ENCODE measurements around the gene CAMTA1.

The CAMTA1 gene

DNA sequence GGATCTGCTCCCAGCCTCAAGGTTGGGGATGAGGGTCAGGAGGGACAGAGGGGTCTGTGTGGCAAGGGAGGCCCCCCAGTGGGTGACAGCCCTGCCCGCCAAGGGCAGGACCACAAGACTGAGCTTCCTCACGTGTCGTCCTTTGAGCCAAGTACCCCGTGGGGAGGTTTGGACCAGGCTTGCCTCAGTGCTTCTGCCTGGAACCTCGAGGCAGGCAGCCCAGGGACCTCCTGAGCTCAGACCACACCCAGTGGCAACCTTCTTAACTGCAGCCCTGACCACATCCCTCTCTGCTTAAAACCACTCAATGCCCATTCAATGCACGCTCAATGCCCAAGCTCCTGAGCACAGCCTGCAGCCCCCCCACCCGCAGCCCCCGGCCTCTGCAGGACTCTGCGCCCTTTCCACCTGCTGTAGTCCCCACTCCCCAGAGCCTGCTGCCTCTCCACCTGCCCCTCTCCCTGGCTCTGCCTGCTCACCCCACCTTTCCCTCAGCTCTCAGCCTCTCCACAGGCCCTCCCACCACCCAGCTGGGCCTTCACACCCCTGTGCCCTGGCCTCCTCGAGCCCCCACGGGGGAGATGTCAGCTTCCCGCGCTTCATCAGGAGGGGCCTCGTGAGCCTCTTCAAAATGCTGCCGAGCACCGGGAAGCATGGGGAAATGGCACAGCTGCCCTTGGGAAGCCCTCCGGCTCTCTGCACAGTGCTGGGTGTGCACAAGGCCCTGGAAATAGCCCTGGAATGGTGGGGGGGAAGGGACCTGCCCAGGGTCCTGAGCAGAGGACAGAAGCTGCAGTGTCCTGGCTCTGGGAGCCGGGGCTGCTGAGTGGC lies 856.5 kb downstream of the CAMTA1 start:
- DNase-seq, result no peak

DNA sequence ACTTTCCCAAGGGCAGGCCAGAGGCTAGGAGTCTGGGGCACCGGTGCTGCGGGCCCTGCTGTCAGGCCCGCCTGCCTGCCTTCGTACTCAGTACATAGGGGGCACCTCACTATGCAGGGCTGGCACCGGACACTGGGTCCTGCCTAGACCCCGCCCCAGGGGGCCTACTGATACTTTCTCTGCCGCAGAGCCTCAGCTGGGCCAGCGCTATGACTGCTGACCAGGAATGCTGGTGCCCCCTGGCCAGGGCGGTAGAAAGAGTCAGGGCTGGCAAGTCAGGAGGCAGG lies 857.1 kb downstream of the CAMTA1 start:
- DNase-seq, result no peak

DNA sequence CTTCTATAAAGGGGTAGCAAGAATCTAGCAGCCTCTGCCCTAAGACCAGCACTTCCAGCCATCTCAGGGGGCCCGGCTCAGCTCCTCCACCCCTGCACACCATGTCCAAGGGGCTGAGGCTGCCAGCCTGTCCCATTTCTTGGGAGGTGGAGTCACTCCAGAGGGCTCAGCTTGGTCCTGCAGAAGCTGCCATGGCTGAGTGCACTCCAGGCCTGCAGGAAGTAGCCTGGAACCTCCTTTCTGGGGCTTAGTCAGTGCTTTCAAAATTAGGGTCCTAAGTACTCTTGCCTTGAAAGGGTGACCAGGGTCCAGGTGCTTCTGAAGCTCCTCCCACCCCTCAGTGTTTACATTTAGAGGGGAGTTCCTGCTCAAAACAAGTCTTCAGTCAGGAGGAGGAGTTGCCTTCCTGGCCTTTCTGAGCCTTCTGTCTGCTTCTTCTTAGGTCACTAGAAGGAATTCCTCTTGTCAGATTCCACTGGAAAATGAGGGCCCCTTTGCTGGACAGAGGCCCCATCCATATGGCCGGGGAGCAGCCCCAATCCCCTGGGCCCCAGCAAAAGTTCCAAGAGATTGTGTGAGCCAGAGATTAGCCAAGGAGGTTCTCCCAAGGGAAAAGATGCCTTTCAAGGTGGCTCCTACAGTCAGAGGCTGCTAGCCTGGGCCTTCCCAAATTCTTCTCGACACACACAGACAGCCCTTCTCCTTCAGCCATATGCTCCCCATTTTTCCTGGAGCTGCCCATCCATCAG lies 857.7 kb downstream of the CAMTA1 start:
- no peak for DNase-seq

DNA sequence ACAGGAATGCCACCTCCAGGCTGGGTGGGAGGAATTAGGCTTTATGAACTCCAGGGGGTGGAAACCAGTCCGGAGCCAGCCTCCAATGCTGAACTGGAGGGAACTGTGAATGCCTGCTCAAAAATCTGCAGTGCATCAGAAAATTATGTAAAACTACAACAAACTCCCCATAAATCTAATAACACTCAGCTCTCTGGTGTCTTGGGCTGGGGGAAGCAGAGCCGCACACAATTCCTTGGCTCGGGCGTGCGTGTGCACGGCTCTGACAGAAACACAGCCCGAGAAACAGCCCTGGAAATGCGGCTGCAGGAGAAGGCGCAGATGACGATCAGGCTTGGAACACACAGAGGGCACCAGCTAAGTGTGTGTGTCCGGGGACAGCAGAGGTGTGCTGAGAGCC lies 858.3 kb downstream of the CAMTA1 start:
- DNase-seq, result no peak

DNA sequence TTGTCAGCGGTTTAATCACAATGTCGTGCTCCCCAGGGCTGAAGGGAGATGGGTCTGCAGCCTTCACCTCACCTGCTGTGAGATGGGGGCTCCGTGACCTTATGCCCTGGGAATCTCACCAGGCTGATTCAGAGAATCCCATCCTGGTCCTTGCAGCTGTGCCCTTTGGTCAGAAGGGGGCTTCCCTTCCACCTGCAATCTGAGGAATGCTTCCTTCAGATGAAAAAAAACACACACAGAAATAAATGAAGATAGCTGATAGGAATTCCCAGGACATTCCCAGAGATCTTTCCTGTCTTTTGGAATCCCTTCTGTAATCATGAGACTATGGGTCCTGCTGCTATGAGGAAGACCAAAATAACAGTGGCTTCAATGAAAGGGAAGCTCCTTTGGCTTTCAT lies 858.8 kb downstream of the CAMTA1 start:
- DNase-seq, result no peak

DNA sequence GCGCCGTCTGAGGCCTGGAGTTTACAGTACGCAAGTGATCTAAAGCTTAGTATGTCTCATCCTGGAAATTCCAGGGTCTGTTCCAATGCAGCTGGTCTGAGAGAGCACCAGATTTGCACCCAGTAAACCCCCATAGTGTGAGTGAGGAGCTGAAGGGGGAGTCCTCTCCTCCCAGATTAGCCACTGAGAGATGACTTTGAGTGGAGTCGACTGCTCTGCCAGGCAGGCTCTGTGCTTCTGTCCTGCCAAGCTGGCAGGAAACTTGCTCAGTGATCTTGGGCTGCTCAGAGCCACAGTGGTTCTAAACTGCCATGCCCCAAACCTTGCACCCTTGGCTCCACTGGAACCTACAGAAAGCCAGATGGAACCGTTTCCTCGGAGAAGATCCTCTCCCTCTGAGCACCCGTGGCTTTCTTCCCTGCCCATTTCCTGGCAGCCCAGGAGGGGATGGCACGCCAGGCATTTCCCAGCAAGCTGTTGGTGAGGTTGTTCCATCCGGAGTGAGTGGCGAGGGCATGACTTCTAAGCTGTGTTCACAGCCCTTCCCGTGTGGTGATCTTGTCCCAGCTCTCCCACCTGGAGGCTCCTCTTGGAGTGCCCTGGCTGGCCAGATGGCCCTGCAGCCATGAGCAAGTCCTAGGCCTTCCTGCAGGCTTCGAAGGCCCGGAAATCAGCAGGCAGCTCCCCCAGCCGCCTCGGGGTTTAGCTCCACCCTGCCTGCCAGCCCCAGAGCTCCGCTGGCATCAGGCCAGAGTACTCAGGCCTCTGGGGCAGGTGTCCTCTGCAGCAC lies 859.9 kb downstream of the CAMTA1 start:
- DNase-seq, result no peak

DNA sequence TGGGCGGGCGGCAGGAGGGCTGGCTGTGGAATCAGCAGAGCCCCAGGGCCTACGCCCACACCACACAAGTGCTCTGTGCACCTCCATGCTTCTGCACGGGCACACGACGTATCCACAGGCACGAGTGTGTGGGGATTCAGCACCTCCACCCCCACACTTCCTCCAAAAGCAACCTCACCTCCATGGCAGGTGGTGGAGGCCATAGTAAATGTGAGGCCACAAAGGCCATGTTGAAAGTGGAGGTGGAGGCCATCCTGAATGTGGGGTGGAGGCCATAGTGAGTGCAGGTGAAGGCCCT lies 860.4 kb downstream of the CAMTA1 start:
- DNase-seq, result no peak

DNA sequence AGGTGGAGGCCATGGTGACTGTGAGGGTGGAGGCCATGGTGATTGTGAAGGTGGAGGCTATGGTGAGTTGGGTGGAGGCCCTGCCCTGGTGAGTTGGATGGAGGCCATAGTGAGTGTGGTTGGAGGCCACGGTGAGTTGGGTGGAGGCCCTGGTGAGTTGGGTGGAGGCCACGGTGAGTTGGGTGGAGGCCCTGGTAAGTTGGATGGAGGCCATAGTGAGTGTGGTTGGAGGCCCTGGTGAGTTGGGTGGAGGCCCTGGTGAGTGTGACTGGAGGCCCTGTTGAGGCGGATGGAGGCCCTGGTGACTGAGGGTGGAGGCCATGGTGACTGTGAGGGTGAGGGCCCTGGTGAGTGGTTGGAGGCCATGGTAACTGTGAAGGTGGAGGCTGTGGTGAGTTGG lies 860.9 kb downstream of the CAMTA1 start:
- no peak for DNase-seq

DNA sequence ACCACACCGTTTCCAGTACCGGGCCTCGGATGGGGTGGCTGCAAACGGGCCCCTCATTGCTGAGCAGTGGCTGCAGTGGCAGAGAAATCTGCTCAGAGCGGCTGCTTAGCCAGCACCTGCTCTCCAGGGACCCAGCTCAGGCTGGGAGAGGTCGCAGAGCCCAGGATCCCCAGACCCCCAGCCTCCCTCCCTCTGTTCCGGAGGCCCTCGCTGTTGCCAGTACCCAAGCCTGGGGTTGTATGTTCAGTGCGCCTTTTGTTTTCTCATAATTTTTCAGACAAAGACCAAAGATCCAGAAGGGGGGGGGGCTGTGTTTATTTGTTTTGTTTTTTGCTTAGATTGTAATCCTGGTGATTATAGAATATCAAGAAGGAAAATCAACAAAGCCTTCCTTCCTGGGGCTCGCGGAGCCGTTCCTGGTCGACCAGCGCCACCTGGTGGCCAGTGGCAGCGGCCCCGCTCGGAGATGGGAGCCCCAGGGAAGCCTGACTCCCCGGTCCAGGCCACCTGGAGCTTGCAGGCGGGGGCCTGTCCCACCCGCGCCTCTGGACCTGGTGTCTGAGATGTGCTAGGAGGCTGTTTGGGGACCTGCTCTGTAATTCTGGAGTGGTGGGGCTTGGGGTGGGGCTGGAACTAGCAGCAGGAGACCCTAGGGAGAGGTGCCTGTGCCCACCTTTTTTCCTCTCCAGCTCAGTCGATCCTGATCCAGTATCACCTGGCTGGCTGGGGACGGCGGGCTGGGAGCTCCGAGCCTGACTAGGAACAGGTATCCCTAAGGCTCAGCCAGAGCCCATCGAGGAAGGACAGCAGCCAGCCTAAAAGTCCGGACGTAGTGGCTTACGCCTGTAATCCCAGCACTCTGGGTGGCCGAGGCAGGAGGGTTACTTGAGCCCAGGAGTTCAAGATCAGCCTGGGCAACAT lies 862.0 kb downstream of the CAMTA1 start:
- peak; percentile 79 for DNase-seq

DNA sequence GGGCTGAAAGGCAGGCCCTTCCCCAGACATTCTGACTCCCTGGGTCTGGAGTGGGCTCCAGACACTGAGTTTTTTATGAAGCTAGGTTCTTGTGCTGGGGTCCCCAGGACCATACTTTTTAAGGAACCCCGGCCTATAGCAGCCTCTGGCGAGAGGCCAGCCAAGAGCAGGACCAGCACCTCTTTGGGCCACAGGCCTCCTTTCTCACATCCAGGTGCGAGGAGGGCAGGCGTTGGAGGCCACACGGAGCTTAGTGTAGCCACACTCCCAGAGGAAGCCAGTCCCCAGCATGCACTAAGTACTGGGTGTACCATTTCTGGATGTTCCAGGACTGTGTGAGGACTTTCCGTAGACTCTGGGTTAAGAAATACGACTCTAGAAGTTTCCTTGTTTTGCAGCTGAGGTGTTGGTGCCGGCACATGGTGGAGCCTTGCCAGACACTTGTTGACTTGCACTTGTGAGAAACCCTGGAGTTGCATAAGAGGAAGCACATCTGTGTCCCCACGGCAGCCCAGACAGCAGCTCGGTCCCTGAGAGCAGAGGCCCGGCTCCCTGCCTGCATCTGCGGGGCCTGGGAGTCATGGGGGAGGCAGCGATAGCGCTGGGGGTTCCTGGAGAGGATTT lies 863.6 kb downstream of the CAMTA1 start:
- no peak for DNase-seq

DNA sequence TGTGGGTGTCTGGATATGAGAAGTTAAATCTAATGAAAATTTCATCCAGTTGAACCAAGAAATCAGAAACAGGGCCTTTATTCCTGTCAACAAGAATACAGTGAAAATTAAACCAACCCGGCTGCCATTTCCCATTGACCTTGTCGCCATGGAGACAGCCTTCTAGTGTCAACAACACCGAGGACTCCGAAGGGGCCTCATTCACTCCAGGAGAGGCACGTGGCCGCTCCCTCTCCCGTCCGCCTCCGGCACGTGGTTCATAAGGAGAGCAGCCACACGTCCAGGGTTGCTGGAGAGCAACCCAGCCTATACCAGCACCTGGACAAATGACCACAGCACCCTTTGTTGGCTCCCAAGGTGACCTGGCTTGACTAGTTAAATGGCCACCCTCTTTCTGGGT lies 865.5 kb downstream of the CAMTA1 start:
- DNase-seq, result no peak

DNA sequence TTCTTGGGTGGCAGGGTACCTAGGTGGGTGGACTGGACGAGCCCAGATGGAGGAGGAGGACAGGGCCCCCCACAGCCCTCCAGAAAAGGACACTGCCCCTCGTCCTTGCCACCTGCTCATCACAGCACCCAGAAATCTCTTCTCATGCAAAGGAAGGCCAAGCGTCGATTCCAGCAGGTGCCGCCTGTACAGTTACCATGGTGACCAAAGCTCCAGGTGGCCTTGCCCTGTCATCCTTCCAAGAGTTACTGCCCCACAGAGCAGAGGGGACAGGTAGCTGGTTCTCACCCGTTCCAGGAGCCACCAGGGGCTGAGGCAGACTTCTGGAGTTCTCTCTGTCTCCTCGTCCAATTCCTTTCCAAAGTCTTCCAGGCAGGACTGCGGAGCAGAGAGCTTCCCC lies 865.9 kb downstream of the CAMTA1 start:
- DNase-seq, result no peak

DNA sequence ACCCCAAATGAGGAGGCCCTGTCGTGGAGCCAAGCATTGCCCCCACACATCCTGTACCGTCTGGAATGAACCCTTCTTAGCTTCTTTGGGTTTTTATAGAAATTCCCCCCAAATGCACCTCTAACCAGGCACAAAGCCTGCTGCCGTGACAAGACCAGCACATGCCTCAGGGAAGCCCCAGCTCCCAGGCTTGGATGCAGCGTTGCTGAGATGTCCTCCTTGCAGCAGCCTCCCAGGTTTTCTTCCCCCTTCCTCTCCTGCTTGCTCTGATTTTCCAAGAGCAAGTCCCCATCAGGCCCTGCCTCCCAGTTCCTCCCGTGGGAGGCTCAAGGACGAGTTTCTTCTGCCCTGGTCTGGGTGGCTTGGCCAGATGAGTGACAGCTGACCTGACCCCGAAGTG lies 866.8 kb downstream of the CAMTA1 start:
- no peak for DNase-seq

DNA sequence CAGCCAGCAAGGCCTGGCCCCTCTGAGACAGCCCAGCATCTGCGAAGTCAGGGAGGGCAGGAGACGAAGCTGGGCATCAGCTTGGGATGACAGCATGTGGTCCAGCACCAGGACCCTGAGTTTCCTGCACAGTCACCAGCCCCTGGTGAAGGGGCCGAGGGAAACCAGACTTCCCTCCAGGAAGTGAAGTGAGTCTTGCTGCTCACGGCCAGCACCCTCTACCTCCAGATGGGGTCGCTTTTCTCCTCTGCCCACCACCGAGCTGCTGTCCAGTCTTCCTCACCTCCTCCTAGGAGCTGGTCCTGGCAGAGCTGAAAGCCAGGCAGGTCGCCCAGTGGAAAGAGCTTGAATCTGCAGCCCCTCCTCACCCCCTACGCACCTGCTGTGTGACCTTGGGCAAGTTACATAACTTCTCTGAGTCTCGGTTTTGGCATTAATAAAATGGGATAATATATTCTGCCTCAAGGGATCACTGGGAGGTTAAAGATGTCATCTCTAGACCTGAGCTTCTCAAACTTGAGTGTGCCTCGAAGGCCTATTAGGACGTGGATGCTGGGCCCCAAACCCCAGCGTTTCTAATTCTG lies 867.4 kb downstream of the CAMTA1 start:
- DNase-seq, result no peak

DNA sequence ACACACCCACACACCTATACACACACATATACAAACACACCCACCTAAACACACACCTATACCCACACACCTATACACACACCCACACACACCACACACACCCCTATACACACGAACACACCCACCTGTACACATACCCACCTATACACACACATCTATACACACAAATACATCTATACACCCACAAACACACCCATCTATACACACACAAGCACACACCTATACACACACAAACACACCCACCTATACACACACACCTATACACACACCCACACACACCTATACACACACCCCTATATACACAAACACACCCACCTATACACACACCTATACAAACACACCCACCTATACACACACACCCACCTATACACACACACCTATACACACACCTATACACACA lies 869.5 kb downstream of the CAMTA1 start:
- no peak for DNase-seq

DNA sequence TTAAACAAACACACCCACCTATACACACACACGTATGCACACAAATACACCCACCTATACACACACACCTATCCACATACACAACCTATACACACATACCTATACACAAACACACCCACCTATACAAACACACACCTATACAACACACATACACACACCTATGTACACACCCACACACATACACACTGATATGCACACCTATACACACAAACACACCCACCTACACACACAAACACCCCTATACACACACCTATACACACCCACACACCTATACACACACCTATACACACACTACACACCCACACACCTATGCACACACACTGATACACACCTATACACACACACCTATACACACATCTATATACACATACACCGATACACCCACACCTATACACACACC lies 870.1 kb downstream of the CAMTA1 start:
- DNase-seq, result no peak

DNA sequence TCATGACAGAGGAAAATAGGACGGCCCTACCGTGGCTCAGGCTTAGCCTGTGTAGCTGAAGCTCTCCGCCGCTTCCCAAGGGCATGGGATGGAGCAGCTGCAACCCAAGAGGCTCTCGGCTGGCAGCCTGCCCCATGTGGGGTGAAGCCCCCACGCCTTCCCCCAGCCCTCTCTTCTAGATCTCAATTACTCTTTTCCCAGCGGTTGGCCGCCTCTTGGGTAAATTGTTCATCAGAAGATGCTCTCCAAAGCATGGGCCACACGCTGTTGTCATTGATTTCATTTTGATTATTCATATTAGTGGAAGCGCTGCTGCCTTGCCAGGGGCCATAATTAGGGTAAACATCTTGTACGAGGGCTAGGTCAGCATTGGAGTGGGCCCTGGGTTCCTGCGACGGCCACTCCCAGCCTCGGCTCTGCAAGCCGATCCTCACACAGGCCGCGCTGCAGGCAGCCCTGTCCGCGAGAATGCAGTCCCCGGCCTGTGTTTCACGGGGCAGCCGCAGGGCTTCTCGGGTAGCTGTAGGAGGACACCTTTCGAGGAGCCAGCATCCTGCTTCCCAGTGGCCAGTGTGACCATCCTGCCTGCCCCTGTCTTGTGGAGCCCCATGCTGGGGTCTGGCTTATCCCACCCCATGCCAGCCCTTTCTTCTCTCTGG lies 871.4 kb downstream of the CAMTA1 start:
- DNase-seq, result no peak

DNA sequence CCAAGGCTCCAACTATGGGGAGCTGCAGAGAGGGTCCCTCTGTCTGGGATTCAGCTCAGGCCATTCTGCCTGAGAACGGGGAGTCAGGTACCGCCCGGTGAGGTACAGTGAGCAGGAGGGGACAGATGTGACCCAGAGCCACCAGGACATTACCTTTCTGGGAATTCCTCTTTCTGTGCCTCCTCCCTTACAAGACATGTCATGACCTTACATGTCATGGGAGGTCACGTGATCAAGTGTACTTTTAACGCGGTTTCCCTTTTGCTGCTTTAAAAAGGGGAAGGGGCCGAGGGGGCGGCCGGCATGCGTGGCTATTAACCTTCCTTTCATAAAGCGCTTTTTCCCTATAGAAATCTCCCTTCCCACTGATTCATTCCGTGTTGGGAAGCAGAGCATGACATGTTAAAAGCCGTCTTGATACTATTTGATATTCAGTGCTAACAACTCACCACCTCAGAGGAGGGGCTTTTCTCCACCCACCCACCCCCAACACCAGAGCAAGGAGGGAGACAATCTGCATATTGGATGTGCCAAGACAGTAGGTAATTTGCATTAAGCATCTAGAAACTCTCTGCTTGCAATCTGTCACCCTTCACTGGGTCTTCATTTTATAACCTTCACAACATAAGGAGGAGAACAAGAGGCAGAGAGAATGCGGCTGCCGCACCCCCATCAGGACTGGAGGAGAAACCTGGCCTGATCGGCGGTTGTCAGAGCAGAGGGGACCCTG lies 872.2 kb downstream of the CAMTA1 start:
- DNase-seq, result no peak

DNA sequence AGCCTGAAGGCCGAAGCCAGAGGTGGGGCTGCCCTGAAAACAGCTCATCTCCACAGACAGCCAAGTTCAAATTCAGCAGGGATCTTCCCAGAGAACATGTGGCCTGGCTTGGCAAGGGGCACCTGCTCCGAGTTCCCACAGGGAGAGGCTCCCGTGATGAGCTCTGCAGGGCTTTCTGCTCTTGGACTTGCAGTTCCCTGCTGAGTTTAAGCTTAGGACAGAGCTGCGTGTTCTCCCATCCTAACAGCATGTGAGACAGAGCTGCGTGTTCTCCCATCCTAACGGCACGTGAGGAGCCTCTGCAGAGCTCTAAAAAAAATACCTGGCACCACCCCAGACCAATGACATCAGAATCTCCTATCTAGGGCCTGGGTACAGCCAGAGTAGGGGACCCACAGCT lies 872.8 kb downstream of the CAMTA1 start:
- DNase-seq, result no peak

DNA sequence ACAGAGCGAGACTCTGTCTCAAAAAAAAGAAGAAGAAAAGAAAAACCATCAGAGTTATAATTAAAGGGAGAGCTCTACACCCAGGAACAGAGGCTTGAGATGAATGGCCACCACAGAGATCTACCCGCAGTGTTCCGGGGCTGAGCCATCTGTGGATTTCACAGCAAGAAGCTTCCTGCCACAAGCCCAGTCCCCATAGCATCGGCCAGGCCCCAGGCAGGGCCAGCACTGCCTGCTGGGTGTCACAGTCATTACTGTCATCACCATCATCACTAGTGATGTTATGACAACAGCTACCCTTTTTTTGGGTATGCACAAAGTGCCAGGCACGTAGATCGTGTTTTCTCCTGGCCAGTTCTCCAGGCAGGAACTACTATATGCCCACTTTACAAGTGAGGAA lies 874.3 kb downstream of the CAMTA1 start:
- no peak for DNase-seq
